K562 (cell line): ENCODE measurements around the gene EML3. TPM values are rescaled to one million over a fixed set of nuclear protein-coding genes. Genes with fewer than 3 reads are reported as not detected.

Source experiments
- AFF1 ChIP-seq, 2 experiments: fragments of 450-650 bp; IDR thresholded peaks; 2 replicates each; pipeline ENCODE4 v1.6.1; 2018; ENCODE audit warnings: mild to moderate bottlenecking in 2 of 2, low read depth in 1 of 2; ENCODE audit not compliant: partially characterized antibody in 2 of 2
- CHD1 ChIP-seq: fragments of 200-600 bp; sonication (generic); IDR thresholded peaks from one replicate; pipeline ENCODE4 v1.6.1; 2012; ENCODE audit warnings: mild to moderate bottlenecking, moderate library complexity, low read length, inconsistent platforms
- CREB1 ChIP-seq, 2 experiments: sonication (generic) in 1 of 2; formaldehyde crosslinking in 1 of 2; IDR thresholded peaks; 2 replicates each; pipeline versions ENCODE4 v1.6.1 to v1.8.0; 2012 to 2022; ENCODE audit warnings: inconsistent platforms in 1 of 2, mild to moderate bottlenecking in 1 of 2, missing genetic modification reagents in 1 of 2, moderate library complexity in 1 of 2
- HES1 ChIP-seq: fragments of 450-650 bp; IDR thresholded peaks from 2 replicates; pipeline ENCODE4 v1.6.1; 2016; ENCODE audit warnings: low read depth, mild to moderate bottlenecking, moderate library complexity
- LCOR ChIP-seq: sonication (generic); formaldehyde crosslinking; IDR thresholded peaks from 2 replicates; pipeline ENCODE4 v1.8.0; 2022; ENCODE audit warnings: mild to moderate bottlenecking, missing genetic modification reagents
- MTA1 ChIP-seq: fragments of 450-650 bp; IDR thresholded peaks from 2 replicates; pipeline ENCODE4 v1.6.1; 2017; ENCODE audit warnings: borderline replicate concordance
- NFIC ChIP-seq: fragments of 450-650 bp; IDR thresholded peaks from 2 replicates; pipeline ENCODE4 v1.6.1; 2017; ENCODE audit warnings: mild to moderate bottlenecking, inconsistent platforms
- NONO ChIP-seq, 2 experiments: fragments of 200-400 bp in 1 of 2; fragments of 450-650 bp in 1 of 2; formaldehyde crosslinking in 1 of 2; IDR thresholded peaks; 2 replicates each; pipeline ENCODE4 v1.6.1; 2017; ENCODE audit warnings: low read depth in 2 of 2, mild to moderate bottlenecking in 2 of 2, moderate library complexity in 2 of 2, low read length in 1 of 2
- RBM39 ChIP-seq: fragments of 200-400 bp; formaldehyde crosslinking; optimal IDR thresholded peaks from 2 replicates; pipeline ENCODE3; 2018; ENCODE audit warnings: low read depth, low read length
- RERE ChIP-seq: sonication (generic); formaldehyde crosslinking; IDR thresholded peaks from 2 replicates; pipeline ENCODE4 v1.8.0; 2023; ENCODE audit warnings: missing genetic modification reagents, mild to moderate bottlenecking, borderline replicate concordance
- RFX1 ChIP-seq: fragments of 450-650 bp; IDR thresholded peaks from 2 replicates; pipeline ENCODE4 v1.6.1; 2016; ENCODE audit warnings: mild to moderate bottlenecking, moderate library complexity
- ZNF277 ChIP-seq: fragments of 250-450 bp; sonication (Bioruptor Pico); IDR thresholded peaks from 2 replicates; pipeline ENCODE4 v1.8.0; 2022; ENCODE audit warnings: inconsistent platforms, mild to moderate bottlenecking, moderate library complexity, borderline replicate concordance
- ZNF586 ChIP-seq: fragments of 450-650 bp; formaldehyde crosslinking; conservative IDR thresholded peaks from 2 replicates; pipeline ENCODE4 v1.4.0; 2020; ENCODE audit warnings: mild to moderate bottlenecking, moderate library complexity
- ZNF79 ChIP-seq: fragments of 250-450 bp; sonication (Bioruptor Pico); IDR thresholded peaks from 2 replicates; pipeline ENCODE4 v1.4.0; 2020; ENCODE audit warnings: low read depth, mild to moderate bottlenecking, moderate library complexity
- polyA plus RNA-seq, 8 experiments: library from polyadenylated mRNA; depleted of rRNA in 4 of 8; stranded (reverse) in 5 of 8; unstranded in 3 of 8; fragments of >200 nt; fragmentation: Nextera tagmentation in 2 of 8; fragmentation: Illumina TruSeq in 1 of 8; extraction: Ambion mirVana in 2 of 8; extraction: Trizol in 1 of 8; gene quantifications; 2 replicates each; pipeline versions ENCODE4 v1.2.1 to v1.2.3, GENCODE V29; 2011 to 2014; ENCODE audit warnings: inconsistent platforms in 1 of 8, missing spikeins in 1 of 8
- total RNA-seq, 7 experiments: library from RNA; depleted of rRNA in 6 of 7; stranded (reverse); fragments of >200 nt in 6 of 7; fragmentation: Illumina TruSeq in 2 of 7; extraction: Trizol in 2 of 7; gene quantifications; 2 replicates each; pipeline versions ENCODE4 v1.2.1 to v1.2.3, GENCODE V29; 2011 to 2021; ENCODE audit warnings: low replicate concordance in 1 of 7

The EML3 gene
- total and polyA plus RNA-seq, 9 of the 15 experiments (the other 6 are each of a cell fraction or from before 2014, with no cell fraction given): 0.32 to 90.5 (median 26.4) TPM

- TF ChIP-seq RERE (CRISPR knock-in tag) (no peak), LCOR (CRISPR knock-in tag) (no peak), CHD1 (no peak), CREB1 (IDR thresholded peaks at IDR 0.05) (peak; percentile 13; the same call in 1 of the 2 replicates), CREB1 (CRISPR knock-in tag; IDR thresholded peaks at IDR 0.05) (0 out of 2 replicates have a peak, but pooled peaks have one; percentile 54), RBM39 (no peak), ZNF79 (no peak), NFIC (peak; percentile 31), NONO (IDR thresholded peaks at IDR 0.05; ENCODE audit: low read depth in 2 of 2, low read length in 1 of 2) (0 out of 4 replicates have a peak, but pooled peaks of 1 of the 2 experiments have one; percentile 16), RFX1 (no peak), MTA1 (no peak), AFF1 (IDR thresholded peaks at IDR 0.05; ENCODE audit: low read depth in 1 of 2, partially characterized antibody in 2 of 2) (no peak), ZNF586 (CRISPR knock-in tag) (no peak), HES1 (no peak), ZNF277 (CRISPR knock-in tag) (no peak)
These were observed at the start of gene EML3, which contains the start of gene ROM1 (continued) for GRCh38 chr11:62612366-62613290.
